Ammon's horn (tissue), 1 donor: Measurements from ENCODE around the gene TBC1D9.

Source experiments
- DNase-seq: peaks from one replicate; pipeline ENCODE4 v3.0.0-alpha.2; 2016; ENCODE audit warnings: low spot score

TBC1D9 gene

DNA sequence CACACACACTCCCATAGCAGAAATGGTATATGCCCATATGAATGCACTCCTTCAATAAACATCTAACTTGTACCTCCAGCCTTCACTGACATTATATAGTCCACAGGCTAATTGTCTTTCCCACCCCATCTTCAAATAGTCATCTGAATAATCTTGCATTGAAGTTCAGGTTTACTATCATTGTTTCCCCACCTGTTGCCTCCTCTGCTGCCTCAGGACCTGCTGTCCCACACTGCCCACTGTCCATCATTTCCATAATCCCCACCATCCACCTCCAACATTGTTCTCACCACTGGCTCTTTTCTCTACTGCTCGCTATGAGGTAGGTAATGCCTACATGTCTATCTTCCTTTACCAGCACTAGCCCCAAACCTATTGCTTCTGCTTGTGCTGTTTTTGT is 66.1 kb downstream of the TBC1D9 start:
- DNase-seq, result no peak

DNA sequence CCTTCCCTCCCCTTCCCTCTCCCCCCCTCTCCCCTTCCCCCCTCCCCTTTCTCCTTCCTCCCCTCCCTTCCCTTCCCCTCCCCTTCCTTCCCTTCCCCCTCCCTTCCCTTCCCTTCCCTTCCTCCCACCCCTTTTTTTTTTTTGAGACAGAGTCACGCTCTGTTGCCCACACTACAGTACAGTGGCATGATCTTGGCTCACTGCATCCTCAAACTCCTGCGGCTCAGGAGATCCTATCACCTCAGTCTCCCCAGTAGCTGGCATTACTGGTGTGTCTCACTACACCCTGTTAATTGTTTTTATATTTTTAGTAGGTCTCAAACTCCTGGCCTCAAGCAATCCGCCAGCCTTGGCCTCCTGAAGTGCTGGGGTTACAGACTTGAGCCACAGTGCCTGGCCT is 66.6 kb downstream of the TBC1D9 start:
- no peak for DNase-seq

GRCh38 chr4:140688711-140689598 is 67.2 kb downstream of the TBC1D9 start:
- DNase-seq, result no peak

DNA sequence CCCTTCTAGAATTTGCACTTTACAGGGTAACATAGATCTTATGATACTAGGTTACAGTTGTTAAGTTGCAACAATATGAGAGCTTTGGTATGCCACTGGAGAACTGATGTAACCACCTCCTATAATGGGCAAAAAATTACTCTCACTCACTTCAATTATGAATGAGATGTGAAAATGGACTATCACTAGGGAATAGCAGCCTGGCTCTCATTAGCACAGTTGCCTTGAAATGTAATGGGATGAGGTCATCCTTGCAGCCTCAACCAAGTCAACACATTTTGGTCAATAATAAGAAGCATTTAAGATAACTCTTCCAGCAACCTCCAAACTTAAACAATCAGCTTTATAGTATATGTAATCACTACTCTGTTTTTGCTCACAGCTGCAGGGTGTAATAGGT is 69.4 kb downstream of the TBC1D9 start:
- no peak for DNase-seq

DNA sequence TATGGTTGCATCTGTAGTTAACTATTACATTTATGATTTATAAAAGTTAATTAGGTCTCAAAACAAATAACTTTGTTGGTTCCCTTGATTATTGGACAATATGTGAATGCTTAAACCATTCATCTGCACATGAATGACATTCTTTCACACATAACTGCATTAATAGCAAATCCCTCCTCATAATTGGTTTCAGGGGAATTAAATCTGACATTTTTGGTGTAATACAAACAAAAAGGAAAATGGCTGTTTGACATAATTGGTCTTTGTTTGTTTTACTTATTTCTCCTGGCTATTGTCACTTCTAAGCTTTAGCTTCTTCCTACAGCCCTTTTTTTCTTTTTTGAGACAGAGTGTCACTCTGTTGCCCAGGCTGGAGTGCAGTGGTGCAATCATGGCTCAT is 71.9 kb downstream of the TBC1D9 start:
- no peak for DNase-seq

DNA sequence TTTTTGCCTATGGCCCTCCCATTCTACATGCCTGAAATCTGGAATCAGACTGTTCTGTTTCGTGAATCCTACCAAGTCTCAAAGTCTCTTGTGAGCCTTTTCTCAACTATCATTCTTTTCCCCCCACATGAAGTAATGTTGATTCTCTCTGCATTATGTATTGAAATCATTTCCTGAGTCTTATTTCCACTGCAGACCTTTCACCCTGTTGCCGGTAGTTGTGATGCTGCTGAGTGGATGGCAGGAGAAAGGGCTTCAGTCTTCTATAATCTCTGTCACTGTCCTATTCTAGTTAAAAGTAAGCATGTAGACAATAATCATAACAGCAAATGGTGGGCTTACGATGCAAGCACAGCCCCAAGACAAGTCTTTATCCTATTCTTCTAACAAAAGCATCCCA is 75.0 kb downstream of the TBC1D9 start:
- no peak for DNase-seq

- DNase-seq, result no peak
These were observed 75.5 kb downstream of the TBC1D9 start for GRCh38 chr4:140680686-140681085.

GRCh38 chr4:140679576-140679975 is 76.6 kb downstream of the TBC1D9 start:
- DNase-seq, result no peak

DNA sequence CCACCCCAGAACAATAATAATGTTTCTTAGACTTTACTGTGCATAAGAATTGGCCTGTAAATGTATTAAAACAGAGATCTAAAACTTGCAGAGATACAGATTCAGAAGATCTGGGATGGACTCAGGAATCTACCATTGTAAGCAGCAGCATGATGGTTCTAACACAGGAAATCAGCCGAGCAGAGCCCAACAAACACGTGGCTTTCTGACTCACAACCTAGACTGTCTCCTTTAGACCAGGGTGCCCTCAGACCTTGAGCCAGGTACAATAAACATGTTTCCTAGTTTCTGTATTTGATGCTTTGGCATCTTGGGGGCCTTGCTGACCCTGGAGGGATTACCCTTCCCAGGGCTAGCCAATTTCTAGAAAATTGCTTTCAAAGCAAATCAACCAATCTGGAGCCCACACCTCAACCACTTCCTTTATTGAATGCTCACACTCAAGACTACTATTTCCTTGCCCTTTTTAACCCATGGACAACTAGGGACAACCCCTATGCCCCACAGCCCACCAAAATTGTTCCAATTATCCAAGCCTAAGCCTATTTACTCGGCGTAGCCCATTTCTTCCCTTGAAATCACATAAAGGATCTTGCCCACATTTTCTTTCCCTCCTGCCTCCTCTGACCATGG is 80.5 kb downstream of the TBC1D9 start:
- DNase-seq, result no peak

DNA sequence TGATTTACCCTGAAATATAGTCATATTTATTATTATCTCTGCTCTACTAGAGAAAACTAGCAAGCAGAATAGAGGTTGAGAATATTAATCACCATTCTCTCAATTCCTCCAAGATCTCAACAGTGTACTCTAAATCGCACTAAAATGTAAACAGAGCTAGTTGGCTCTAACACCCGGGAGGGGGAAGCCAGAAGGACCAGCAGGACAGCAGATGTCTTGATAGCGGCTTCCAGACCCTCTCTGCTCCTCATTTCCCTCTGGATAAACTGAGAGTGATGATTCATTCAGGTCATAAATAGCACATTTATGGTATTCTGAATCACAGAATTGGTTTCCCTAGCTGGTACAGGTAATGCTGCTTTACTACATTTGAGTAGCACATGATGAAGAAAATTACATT is 82.5 kb downstream of the TBC1D9 start:
- no peak for DNase-seq

- DNase-seq, result no peak
These were observed 83.8 kb downstream of the TBC1D9 start for GRCh38 chr4:140672416-140672815.

DNA sequence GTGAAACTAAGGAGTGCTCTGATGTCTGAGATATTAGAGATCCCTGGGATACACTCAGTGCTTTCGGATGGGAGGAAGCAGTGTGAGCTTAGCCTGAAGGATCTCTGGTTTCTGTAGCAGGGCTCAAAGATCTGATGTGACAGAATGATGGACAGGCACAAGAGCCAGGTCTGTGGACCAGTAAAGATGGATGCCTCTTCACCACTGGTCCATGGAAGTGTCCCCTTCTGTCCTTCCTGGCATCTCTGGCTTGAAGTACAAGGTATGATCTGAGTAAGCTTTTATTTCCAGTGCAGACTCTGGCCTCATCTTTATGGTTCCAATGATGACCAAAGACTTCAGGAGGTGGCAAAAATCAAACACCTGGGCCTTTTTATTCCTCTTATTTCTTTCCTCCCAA is 88.1 kb downstream of the TBC1D9 start:
- no peak for DNase-seq

DNA sequence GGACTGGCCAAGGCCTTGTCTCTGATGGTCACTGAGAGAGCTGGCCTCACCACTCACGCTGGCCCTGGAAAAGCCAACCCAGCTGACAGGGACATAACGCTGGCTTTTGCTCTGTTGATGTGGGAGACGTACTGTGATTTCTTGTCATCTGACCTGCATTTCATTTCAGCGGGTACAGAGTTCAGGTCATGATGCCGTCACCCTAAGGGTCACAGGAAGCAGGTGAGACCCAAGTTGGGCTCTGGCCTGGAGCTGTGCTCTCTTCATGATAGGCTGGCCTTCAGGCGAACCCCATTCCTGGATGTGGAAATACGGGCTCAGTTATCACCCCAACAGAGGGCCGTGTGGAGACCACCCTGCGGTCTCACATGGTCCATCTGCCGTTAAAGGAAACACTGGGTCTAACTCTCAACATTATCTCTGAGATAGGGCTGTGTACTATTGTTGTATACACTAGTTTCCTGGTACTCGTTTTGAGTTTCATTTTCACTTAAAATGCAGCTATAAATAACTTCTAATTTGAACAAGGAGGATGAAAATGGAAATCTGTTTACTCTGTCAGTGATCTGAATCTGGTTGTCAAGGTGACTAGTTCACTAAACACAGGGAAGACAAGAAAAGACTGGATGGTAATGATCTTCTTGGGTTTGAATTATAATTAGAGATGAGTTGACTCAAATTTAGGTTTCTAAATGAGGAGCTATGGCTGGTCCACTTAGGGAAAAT is 89.1 kb downstream of the TBC1D9 start:
- no peak for DNase-seq

- DNase-seq, result no peak
These were observed 93.9 kb downstream of the TBC1D9 start for GRCh38 chr4:140662082-140662869.

- no peak for DNase-seq
These were observed 94.6 kb downstream of the TBC1D9 start for GRCh38 chr4:140661550-140661949.

- no peak for DNase-seq
These were observed 96.1 kb downstream of the TBC1D9 start for GRCh38 chr4:140659943-140660700.

- DNase-seq, result no peak
These were observed 101.7 kb downstream of the TBC1D9 start for GRCh38 chr4:140654495-140654814.

DNA sequence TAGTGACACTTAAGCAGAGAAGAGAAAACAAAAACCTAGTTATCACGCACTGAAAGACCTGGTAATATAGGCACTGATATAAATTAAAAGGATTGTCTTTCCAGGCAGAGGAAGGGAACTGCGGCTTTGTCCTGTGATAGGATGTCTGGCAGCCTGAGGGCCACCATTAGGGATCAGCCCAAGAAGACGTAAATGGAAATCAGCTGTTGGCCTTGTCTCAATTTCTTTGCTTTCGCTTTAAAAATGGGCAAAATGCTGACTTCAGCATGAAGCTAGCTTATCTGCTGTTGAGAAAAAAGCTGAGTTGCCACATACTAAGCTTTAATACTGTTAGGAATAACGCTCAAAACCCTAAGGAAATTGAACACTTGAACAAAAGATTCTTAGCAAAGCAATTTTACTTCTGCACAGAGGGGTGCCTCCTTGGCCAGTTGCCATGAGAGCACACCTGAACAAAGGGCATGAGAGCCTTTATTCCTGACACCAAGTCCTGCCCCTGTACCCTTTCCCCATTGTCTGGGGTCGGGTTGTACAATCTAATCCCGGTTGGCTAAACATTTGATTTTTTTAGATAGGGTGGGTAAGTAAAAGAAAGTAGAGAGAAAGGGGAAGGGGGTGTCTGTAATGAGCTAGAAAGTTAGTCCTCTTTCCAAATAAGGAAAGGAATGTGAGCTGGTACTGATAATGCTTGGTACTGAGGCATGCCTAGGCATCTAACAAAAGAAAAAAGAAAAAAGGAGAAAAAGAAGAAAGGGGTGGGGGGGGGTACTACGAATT is 102.3 kb downstream of the TBC1D9 start:
- no peak for DNase-seq

- DNase-seq, result no peak
These were observed 103.6 kb downstream of the TBC1D9 start for GRCh38 chr4:140652601-140653000.

DNA sequence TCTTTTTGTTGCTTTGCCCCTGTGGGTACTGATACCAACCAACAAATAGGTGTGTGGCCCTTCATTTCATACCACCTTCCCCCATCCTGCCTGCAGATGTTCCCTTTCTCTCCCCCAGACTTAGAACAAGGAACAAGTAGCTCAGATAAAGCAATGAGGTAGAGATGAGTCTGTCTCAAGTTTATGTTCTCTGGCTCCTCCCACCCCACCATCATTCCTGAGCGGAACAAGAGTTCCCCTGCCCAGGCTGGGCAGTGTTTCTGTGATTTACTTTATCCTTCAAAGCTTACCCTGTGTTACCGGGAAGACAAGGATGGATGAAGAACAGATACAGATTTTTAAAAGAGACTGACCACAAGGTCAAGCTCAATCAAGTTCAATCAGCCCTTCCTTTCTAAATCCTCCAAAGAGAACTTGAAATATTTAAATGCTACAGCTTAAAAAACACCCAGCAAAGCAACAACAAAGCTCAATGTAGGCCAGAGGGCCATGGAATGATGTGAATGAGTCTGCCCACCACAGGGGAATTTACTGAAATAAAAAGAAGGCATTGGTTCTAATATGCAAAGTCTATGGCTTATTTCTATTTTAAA is 107.4 kb downstream of the TBC1D9 start:
- DNase-seq, result no peak
